ENCODE data around the gene PCAT7.
"Not testable (repeated sequence)": the region's sequence is repeated elsewhere in the genome, so short reads cannot be mapped to it uniquely, and the experiment has no call there.

PCAT7 gene

DNA sequence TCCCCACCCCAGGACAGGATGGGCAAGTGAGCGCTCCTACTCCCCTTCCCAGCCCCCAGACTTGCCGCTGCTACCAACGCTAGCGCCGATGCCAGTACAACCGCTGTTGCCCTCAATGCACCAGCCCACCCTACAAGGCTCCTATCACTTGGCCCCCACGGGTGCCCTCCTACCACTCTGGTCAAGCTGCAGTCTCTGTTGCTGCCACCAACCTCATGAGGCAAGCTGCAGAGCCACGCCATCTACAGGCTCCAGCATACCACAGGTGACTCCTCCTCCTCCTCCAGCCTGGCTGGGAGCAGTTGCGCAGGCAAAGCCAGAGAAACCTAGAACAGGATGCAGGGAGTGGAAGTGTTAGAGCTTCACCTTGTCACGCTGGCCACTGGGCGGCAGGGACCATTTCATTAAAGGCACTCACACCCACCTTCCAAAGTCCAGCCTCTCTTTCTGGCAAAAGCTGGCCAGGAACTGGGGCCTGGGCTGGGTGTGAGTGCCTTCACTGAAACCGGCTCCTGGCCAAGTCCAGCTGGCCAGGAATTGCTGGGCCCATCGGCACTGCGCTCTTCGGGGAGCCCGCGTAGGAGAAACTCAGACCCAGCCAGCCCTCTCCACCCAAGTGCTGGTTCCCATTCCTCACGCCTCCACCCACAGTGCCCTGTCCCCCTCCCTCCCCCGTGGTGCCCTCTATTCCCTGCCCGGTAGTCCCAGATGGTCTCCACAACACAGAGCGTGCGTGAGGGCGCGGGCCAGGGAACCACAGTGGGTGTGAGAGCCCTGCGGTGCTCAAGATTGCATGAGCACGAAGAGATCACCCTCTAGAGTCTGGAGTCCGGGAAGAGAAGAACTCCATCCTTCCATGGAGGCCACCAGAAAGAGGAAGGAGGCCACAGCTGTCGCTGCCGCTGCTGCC lies 1.6 kb upstream of the PCAT7 start:
- H3K4me3 ChIP-seq, result no peak overlapping the region
- H3K9me3 ChIP-seq (ENCODE audit: low read depth, low read length), result no peaks in the 10 kb centered on the region
- H3K9ac ChIP-seq (ENCODE audit: insufficient read length), result no peak overlapping the region
- no peak for DNase-seq (ENCODE audit: low read depth, low spot score)
- no peaks in the 10 kb centered on the region for H3K36me3 ChIP-seq (ENCODE audit: insufficient read depth, low read length)
- no peak overlapping the region for H3K27ac ChIP-seq
- TF ChIP-seq POLR2AphosphoS5 (IDR thresholded peaks at IDR 0.05; ENCODE audit: borderline replicate concordance, low read depth, low read length) (no peak), EZH2 (IDR thresholded peaks at IDR 0.05) (no peak), FOXP2 (optimal IDR thresholded peaks at IDR 0.05; ENCODE audit: control extremely low read depth, extremely low read length, insufficient read depth) (no peak)

DNA sequence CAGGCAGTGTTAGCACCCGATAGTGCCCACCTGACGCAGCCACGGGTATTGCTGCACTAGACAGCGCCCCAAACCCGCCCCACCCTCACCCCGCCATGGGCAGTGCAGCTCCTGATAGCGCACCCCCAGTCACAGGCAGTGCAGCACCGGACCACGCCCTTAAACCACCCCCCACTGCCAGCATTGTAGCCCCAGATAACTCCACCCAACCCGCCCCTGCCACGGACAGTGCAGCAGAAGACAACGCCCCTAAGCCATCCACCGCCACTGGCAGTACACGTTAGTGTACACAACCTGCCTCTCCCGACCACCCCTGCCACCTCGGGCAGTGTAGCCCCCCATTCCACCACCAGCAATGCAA lies 825 bp upstream of the PCAT7 start:
- no peak for DNase-seq (ENCODE audit: low read depth, low spot score)
- Histone ChIP-seq H3K27ac (no peak overlapping the region), H3K9ac (ENCODE audit: insufficient read length) (peak overlapping the region; percentile 76), H3K4me3 (peak overlapping the region; percentile 83), H3K9me3 (ENCODE audit: low read depth, low read length) (no peaks in the 10 kb centered on the region), H3K36me3 (ENCODE audit: insufficient read depth, low read length) (no peaks in the 10 kb centered on the region)
- TF ChIP-seq POLR2AphosphoS5 (IDR thresholded peaks at IDR 0.05; ENCODE audit: borderline replicate concordance, low read depth, low read length), result no peak
- no peak for TF ChIP-seq FOXP2 (optimal IDR thresholded peaks at IDR 0.05; ENCODE audit: control extremely low read depth, extremely low read length, insufficient read depth)
- TF ChIP-seq EZH2 (IDR thresholded peaks at IDR 0.05), result no peak

DNA sequence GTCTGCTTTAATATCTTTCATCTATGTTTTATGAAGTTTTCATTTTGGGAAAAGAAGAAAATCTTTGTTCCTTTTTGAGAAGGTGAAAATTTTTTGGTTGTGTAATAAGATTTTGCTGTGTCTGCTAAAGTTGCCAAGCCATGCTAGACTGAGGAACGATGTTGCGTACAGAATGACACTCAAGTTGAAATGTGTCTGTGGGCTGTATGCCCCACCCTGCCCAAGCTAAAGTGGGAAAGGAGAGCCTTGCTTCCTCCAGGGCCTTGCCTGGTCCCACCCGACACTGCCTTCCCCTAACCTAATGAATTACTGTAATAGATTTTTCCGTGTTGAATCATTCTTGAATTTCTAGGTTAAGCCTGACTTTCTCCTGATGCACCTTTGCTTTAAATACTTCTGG lies 2.5 kb downstream of the PCAT7 start:
- DNase-seq (ENCODE audit: low read depth, low spot score), result no peak
- Histone ChIP-seq H3K27ac (no peak overlapping the region), H3K36me3 (ENCODE audit: insufficient read depth, low read length) (no peaks in the 10 kb centered on the region), H3K9ac (ENCODE audit: insufficient read length) (no peak overlapping the region), H3K9me3 (ENCODE audit: low read depth, low read length) (no peaks in the 10 kb centered on the region), H3K4me3 (no peak overlapping the region)
- TF ChIP-seq EZH2 (IDR thresholded peaks at IDR 0.05) (no peak), FOXP2 (optimal IDR thresholded peaks at IDR 0.05; ENCODE audit: control extremely low read depth, extremely low read length, insufficient read depth) (no peak), POLR2AphosphoS5 (IDR thresholded peaks at IDR 0.05; ENCODE audit: borderline replicate concordance, low read depth, low read length) (no peak)

DNA sequence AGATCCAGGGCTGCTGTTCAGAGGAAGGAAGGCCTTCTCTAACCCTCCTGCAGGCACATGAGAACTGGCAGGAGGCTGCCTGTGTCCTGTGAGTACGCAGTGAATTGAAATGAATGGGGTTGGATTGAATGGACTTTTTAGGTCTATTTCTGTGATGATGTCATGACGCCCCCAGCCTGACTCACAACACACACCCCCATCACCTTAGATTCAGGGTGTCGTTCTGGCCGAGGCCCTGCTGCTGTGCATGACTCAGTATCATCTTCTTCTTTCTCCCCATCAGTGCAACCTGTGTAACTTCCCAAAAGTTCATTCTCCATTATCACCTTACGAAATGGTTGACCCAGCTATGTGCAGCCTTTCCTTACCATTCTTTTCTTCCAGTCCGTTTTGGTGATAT lies 5.4 kb downstream of the PCAT7 start:
- Histone ChIP-seq H3K4me3 (no peak overlapping the region), H3K9ac (ENCODE audit: insufficient read length) (no peak overlapping the region), H3K27ac (no peak overlapping the region), H3K36me3 (ENCODE audit: insufficient read depth, low read length) (no peaks in the 10 kb centered on the region), H3K9me3 (ENCODE audit: low read depth, low read length) (no peaks in the 10 kb centered on the region)
- TF ChIP-seq POLR2AphosphoS5 (IDR thresholded peaks at IDR 0.05; ENCODE audit: borderline replicate concordance, low read depth, low read length) (no peak), FOXP2 (optimal IDR thresholded peaks at IDR 0.05; ENCODE audit: control extremely low read depth, extremely low read length, insufficient read depth) (no peak), EZH2 (IDR thresholded peaks at IDR 0.05) (no peak)
- DNase-seq (ENCODE audit: low read depth, low spot score), result no peak

DNA sequence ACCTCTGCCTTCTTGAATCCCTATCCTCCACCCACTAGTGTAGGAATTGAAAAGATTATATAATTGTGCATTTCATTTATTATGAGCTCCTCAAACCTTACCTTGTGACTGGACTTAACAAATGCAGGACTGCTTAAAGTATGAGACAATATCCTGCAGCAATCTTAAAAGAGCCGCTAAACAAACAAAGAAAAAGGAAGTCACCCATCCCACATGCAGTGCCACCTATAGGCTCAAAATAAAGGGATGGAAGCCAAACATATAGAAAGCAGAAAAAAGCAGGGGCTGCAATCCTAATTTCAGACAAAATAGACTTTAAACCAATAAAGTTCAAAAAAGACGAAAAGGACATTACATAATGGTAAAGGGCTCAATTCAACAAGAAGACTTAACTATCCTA lies 8.7 kb downstream of the PCAT7 start:
- Histone ChIP-seq H3K4me3 (no peak overlapping the region), H3K36me3 (ENCODE audit: insufficient read depth, low read length) (no peaks in the 10 kb centered on the region), H3K9ac (ENCODE audit: insufficient read length) (no peak overlapping the region), H3K27ac (no peak overlapping the region), H3K9me3 (ENCODE audit: low read depth, low read length) (no peaks in the 10 kb centered on the region)
- DNase-seq (ENCODE audit: low read depth, low spot score), result no peak
- TF ChIP-seq POLR2AphosphoS5 (IDR thresholded peaks at IDR 0.05; ENCODE audit: borderline replicate concordance, low read depth, low read length) (no peak), FOXP2 (optimal IDR thresholded peaks at IDR 0.05; ENCODE audit: control extremely low read depth, extremely low read length, insufficient read depth) (no peak), EZH2 (IDR thresholded peaks at IDR 0.05) (no peak)

DNA sequence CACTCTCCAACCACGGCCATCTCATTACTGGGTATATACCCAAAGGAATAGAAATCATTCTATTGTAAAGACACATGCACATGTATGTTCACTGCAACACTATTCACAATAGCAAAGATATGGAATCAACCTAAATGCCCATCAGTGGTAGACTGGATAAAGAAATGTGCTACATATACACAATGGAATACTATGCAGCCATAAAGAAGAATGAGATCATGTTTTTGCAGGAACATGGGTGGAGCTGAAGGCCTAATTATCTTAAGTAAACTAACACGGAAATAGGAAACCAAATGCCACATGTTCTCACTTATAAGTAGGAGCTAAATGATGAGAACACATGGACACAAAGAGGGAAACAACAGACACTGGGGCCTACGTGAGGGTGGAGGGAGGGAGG lies 9.4 kb downstream of the PCAT7 start:
- not testable (repeated sequence) for H3K27ac ChIP-seq; H3K36me3 ChIP-seq (ENCODE audit: insufficient read depth, low read length); H3K9me3 ChIP-seq (ENCODE audit: low read depth, low read length); H3K9ac ChIP-seq (ENCODE audit: insufficient read length); H3K4me3 ChIP-seq; DNase-seq (ENCODE audit: low read depth, low spot score)

DNA sequence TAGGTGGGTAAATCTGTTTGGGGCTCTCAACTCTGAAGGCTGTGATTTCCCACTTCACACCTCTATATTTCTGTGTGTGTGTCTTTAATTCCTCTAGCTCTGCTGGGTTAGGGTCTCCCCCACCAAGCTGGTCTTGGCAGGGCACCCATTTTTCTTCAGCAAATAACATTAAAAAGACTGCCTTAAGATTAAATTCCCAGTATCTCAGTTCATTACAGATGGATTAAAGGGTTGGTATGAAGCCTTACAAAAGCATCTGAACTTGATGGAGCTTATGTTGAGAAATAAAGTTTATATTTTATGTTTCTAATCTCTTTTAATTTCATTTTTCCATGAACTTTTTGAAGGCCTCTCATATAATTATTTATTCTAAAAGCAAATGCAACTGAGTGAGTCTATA lies 11.7 kb downstream of the PCAT7 start:
- H3K9ac ChIP-seq (ENCODE audit: insufficient read length), result no peak overlapping the region
- no peaks in the 10 kb centered on the region for H3K9me3 ChIP-seq (ENCODE audit: low read depth, low read length)
- TF ChIP-seq EZH2 (IDR thresholded peaks at IDR 0.05), result no peak
- TF ChIP-seq FOXP2 (optimal IDR thresholded peaks at IDR 0.05; ENCODE audit: control extremely low read depth, extremely low read length, insufficient read depth), result no peak
- TF ChIP-seq POLR2AphosphoS5 (IDR thresholded peaks at IDR 0.05; ENCODE audit: borderline replicate concordance, low read depth, low read length), result no peak
- no peak overlapping the region for H3K27ac ChIP-seq
- H3K4me3 ChIP-seq, result no peak overlapping the region
- no peaks in the 10 kb centered on the region for H3K36me3 ChIP-seq (ENCODE audit: insufficient read depth, low read length)
- DNase-seq (ENCODE audit: low read depth, low spot score), result no peak

DNA sequence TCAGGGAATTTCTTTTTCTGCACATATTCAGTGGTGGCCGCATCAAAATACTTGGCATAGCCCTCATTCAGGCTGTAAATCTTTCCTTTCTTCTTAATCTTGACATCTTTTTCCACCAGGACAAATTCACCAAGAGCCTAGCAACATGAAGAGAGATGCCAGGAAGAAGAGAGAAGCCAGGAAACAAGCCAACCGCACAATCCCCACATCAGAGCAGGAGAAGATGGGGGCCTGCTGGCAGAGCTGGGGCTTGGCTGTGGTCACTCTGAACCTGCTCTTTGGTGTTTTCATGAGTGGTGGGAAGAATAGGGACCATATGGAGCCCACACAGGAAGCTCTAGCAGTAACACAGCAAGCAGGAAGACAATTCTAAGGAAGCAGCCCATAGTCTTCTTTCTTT lies 12.4 kb downstream of the PCAT7 start:
- H3K27ac ChIP-seq, result no peak overlapping the region
- H3K36me3 ChIP-seq (ENCODE audit: insufficient read depth, low read length), result no peaks in the 10 kb centered on the region
- no peak overlapping the region for H3K4me3 ChIP-seq
- no peaks in the 10 kb centered on the region for H3K9me3 ChIP-seq (ENCODE audit: low read depth, low read length)
- H3K9ac ChIP-seq (ENCODE audit: insufficient read length), result no peak overlapping the region
- no peak for TF ChIP-seq FOXP2 (optimal IDR thresholded peaks at IDR 0.05; ENCODE audit: control extremely low read depth, extremely low read length, insufficient read depth)
- TF ChIP-seq EZH2 (IDR thresholded peaks at IDR 0.05), result no peak
- no peak for TF ChIP-seq POLR2AphosphoS5 (IDR thresholded peaks at IDR 0.05; ENCODE audit: borderline replicate concordance, low read depth, low read length)
- DNase-seq (ENCODE audit: low read depth, low spot score), result no peak

All from SK-N-MC (cell line).